Choroid plexus epithelial cell (primary cell): ENCODE results near the gene WNT7B.
A peak's percentile ranks its signal among the peaks of the same experiment; 100 is the strongest.

Source experiments
- DNase-seq: peaks from one replicate; pipeline ENCODE4 v3.0.0-alpha.2; 2010; ENCODE audit warnings: low read depth
- H3K4me3 ChIP-seq: 2 replicates; pipeline ENCODE4 v1.5.1; 2011; ENCODE audit warnings: low read depth, mild to moderate bottlenecking, control low read depth, low read length, moderate library complexity
- TF ChIP-seq, protein P1 (sequence below): conservative IDR thresholded peaks from 2 replicates; pipeline ENCODE4 v1.5.1; 2011; ENCODE audit warnings: low read depth, mild to moderate bottlenecking, control low read depth, inconsistent platforms, low read length, moderate library complexity

WNT7B gene

DNA sequence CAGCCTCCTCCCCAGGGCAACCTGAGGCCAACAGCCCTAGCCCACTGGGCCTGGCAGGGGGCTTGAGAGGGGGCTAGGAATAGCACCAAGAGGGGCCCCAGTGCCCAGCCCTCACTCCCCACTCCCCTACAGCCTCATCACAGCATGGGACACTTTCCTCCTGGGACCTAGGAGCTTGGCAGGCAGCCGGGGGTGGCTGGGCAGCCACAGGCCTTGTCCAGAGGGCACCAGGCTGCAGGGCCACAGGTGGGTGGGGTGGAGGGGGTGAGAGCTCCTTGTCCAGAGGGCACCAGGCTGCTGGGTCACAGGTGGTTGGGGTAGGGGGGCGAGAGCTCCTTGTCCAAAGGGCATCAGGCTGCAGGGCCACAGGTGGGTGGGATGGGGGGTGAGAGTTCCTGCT lies 61.8 kb downstream of the WNT7B start:
- TF ChIP-seq, protein P1, sequence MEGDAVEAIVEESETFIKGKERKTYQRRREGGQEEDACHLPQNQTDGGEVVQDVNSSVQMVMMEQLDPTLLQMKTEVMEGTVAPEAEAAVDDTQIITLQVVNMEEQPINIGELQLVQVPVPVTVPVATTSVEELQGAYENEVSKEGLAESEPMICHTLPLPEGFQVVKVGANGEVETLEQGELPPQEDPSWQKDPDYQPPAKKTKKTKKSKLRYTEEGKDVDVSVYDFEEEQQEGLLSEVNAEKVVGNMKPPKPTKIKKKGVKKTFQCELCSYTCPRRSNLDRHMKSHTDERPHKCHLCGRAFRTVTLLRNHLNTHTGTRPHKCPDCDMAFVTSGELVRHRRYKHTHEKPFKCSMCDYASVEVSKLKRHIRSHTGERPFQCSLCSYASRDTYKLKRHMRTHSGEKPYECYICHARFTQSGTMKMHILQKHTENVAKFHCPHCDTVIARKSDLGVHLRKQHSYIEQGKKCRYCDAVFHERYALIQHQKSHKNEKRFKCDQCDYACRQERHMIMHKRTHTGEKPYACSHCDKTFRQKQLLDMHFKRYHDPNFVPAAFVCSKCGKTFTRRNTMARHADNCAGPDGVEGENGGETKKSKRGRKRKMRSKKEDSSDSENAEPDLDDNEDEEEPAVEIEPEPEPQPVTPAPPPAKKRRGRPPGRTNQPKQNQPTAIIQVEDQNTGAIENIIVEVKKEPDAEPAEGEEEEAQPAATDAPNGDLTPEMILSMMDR: no peak
- DNase-seq: no peak
- no peak overlapping the region for H3K4me3 ChIP-seq

DNA sequence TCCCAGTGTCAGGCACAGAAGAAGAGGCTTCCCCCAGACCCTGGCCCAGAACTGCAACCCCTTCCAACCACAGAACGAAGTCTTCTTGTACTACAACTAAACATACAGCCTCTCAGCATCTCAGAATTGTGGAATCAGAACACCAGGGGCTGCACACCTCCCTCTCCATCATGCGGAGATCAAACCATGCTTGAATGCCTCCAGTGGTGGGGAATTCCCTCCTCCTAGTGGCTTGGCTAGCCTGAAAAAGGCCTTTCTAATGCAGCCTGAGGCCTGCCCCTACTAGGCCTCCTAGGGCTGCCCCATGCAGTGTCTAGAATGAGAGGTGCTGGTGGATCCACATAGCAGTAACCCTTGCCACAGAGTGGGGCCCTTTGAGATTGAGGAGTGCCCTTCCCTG lies 62.7 kb downstream of the WNT7B start:
- H3K4me3 ChIP-seq: no peak overlapping the region
- TF ChIP-seq, protein P1: no peak
- DNase-seq: no peak

DNA sequence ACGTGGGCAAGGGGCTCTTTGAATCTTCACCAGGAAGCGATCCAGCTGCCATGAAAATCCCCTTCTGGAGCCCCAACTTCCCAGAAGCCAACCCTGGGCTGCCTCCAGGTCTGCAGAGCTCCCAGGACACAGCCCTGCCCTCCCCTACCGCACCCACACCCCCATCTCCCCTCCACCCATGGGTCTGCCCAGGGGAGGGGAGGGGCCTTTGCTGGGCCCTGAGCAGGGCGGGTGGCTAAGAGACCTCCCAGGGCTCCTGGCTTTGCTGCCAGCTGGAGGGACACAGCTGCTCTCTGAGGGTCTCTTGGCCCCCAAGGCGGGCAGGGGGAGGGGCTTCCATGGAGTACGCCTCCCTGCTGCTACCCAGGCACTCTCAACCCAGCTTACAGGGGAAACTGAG lies 64.1 kb downstream of the WNT7B start:
- TF ChIP-seq, protein P1: no peak
- DNase-seq: no peak

DNA sequence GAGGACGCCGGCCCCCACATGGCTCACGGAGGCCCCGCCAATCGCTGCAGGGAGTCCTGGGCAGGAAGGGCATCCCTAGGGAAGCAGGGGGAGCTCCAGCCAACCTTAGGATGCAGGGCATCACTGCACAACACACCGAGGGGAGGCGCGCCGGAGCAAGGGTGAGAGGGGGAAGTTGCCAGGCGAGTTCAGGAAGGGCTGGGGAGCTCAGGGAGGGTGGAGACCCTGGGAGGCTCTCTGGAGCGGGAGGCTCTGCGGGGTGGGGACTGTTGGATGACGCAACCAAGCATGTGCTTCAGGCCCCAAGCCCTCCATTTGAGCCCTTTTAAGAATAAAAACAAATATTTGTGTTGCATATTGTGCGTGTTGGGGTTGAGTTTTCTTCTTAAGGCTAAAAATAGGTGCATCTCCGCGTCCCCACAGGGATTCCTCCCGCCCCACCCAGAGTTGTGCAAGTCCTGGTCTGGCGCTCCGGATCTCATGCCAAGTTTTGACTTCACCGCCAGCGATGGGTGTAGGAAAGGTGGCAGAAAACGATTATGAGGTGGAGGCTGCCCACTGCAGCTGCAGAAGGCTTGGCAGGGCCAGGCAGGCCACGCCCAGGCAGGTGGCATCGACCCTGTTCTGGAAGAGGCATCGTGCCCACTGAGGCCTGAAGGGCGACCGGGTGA lies 65.2 kb downstream of the WNT7B start:
- DNase-seq: peak; percentile 26
- no peak overlapping the region for H3K4me3 ChIP-seq
- TF ChIP-seq, protein P1: no peak

More for the DNA sequence above, 64.1 kb downstream of the WNT7B start:
- H3K4me3 ChIP-seq: no peak overlapping the region

DNA sequence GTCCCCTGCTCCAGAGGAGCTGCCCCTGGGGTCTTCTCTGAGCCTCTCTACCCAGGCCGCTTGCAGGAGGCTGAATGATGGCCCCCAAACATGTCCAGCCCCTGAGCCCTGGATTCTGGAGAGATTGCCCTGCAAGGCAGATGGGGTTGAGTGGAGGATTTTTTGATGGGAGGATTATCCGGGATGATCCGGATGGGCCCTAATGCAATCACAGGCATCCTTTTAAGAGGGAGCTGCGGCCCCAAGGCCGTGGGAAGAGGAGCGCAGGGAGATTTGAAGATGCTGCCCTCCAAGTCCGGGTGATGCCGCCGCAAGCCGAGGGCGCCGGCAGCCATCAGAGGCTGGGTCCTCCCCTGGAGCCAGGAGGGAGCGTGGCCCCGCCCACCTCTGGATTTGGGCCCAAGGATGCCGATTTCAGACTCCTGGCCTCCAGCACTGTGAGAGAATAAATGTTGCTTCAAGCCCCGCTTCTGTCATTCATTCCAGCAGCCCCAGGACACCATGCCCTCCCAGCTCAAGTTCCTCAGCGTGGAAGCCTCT lies 66.0 kb downstream of the WNT7B start:
- DNase-seq: no peak
- TF ChIP-seq, protein P1: no peak
- no peak overlapping the region for H3K4me3 ChIP-seq

DNA sequence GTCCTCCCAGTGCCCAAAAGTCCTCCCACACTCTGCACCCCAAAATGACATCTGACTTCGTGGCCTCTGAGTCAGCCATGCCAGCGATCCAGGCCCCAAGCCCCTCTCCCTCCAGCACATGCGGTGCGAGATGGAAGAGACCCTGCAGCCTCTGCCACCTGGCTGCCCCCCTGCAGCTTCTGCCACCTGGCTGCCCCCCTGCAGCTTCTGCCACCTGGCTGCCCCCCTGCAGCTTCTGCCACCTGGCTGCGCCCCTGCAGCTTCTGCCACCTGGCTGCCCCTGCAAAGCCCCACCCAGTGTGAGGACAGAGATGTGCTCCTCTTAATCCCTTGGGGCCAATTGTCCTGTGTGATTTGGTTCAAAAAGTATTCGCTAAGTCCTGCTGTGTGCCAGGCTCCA lies 68.0 kb downstream of the WNT7B start:
- DNase-seq: no peak
- TF ChIP-seq, protein P1: no peak

DNA sequence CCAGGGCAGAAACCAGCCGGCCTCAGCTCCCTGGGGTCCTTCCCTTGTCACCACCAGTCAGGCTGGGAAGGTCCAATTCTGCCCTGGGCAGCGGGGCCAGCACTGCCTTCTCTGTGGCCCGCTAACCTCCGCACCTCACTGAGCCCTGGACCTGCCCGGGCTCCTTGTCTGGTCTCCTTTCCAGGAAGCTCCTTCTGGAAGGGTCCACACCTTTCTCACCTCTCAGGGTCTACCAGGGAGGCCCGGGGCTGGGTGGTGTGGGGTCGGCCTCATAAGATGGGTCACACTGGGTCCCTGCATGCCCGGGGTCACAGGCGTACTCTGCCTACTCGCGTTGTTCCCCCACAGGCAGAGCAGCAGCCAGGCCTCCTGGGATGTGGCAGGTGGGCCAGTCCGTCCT lies 69.0 kb downstream of the WNT7B start:
- TF ChIP-seq, protein P1: no peak
- DNase-seq: no peak
- no peak overlapping the region for H3K4me3 ChIP-seq

More for the DNA sequence above, 68.0 kb downstream of the WNT7B start:
- H3K4me3 ChIP-seq: no peak overlapping the region
